Measurements from ENCODE around the gene GATA3. TPM values are rescaled to one million over a fixed set of nuclear protein-coding genes. Genes with fewer than 3 reads are reported as not detected.

GATA3 gene
- total RNA-seq, 1 donor = not detected

DNA sequence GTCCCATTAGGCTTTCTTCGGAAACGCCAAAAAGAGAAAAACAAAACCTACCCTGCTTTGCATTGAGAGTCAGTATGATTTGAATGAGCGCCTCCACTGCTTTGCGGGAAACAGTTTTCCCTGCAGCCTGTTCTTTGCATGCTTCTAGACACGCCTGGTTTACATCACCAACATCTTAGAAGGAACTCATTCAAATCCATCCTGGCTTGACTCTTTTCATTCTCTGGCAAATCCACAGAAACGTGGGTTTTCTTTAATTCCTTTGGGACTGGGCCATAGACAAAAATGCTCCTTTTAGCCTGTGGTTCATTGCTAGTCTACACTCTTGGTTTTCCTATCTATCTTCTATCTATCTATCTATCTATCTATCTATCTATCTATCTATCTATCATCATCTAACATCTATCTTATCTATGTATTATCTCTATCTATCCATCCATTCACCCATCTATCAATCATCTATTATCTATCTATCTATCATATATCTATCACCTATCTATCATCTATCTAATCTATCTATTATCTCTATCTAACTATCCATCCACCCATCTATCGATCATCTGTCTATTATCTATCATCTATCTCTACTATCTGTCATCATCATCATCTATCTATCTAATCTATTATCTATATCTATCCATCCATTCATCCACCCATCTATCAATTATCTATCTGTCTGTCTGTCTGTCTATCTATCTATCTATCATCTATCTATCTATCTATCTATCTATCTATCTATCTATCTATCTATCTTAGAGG, 68.3 kb downstream of the GATA3 start:
- no peaks in the 10 kb centered on the region for H3K36me3 ChIP-seq (ENCODE audit: insufficient read depth, low read length)
- no peak overlapping the region for H3K4me2 ChIP-seq (ENCODE audit: insufficient read depth, low read length)
- H3K9me3 ChIP-seq (ENCODE audit: low read depth, low read length) = no peaks in the 10 kb centered on the region
- no peaks in the 10 kb centered on the region for H4K20me1 ChIP-seq (ENCODE audit: insufficient read depth, low read length)
- DNase-seq (ENCODE audit: insufficient read length, low spot score, missing footprints) = no peak
- no peaks in the 10 kb centered on the region for H3K27me3 ChIP-seq (ENCODE audit: insufficient read depth, low read length)
- no peak overlapping the region for H3K4me3 ChIP-seq (ENCODE audit: insufficient read depth, low read length)
- H3K79me2 ChIP-seq (ENCODE audit: insufficient read depth, low read length) = no peaks in the 10 kb centered on the region
- H3K4me1 ChIP-seq (ENCODE audit: insufficient read depth, low read length) = no peaks in the 10 kb centered on the region
- H2AFZ ChIP-seq (ENCODE audit: low read length) = no peak overlapping the region
- TF ChIP-seq, protein P1, sequence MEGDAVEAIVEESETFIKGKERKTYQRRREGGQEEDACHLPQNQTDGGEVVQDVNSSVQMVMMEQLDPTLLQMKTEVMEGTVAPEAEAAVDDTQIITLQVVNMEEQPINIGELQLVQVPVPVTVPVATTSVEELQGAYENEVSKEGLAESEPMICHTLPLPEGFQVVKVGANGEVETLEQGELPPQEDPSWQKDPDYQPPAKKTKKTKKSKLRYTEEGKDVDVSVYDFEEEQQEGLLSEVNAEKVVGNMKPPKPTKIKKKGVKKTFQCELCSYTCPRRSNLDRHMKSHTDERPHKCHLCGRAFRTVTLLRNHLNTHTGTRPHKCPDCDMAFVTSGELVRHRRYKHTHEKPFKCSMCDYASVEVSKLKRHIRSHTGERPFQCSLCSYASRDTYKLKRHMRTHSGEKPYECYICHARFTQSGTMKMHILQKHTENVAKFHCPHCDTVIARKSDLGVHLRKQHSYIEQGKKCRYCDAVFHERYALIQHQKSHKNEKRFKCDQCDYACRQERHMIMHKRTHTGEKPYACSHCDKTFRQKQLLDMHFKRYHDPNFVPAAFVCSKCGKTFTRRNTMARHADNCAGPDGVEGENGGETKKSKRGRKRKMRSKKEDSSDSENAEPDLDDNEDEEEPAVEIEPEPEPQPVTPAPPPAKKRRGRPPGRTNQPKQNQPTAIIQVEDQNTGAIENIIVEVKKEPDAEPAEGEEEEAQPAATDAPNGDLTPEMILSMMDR (IDR thresholded peaks at IDR 0.05; ENCODE audit: extremely low read depth, low read depth, low read length) = no peak
- H3K27ac ChIP-seq (ENCODE audit: low read depth, low read length) = no peak overlapping the region

DNA sequence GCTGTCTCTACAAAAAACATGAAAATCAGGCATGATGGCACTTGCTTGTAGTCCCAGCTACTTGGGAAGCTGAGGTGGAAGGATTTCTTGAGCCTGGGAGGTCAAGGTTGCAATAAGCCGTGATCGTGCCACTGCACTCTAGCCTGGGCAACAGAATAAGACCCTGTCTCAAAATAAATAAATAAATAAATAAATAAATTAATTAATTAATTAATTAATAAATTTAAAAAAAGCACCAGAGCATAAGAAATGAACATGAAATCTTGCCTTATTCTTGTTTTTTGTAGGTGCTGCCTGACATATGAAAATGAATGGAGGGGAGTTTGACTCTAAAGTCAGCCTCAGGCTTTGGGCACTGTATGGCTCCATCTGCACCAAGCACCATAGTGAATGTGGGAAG, 69.9 kb downstream of the GATA3 start:
- Histone ChIP-seq H3K9me3 (ENCODE audit: low read depth, low read length) (no peaks in the 10 kb centered on the region), H3K27ac (ENCODE audit: low read depth, low read length) (no peak overlapping the region), H3K4me3 (ENCODE audit: insufficient read depth, low read length) (no peak overlapping the region), H3K4me2 (ENCODE audit: insufficient read depth, low read length) (no peak overlapping the region), H3K36me3 (ENCODE audit: insufficient read depth, low read length) (no peaks in the 10 kb centered on the region), H2AFZ (ENCODE audit: low read length) (no peak overlapping the region), H4K20me1 (ENCODE audit: insufficient read depth, low read length) (no peaks in the 10 kb centered on the region), H3K27me3 (ENCODE audit: insufficient read depth, low read length) (no peaks in the 10 kb centered on the region), H3K79me2 (ENCODE audit: insufficient read depth, low read length) (no peaks in the 10 kb centered on the region), H3K4me1 (ENCODE audit: insufficient read depth, low read length) (no peaks in the 10 kb centered on the region)
- TF ChIP-seq, protein P1 (IDR thresholded peaks at IDR 0.05; ENCODE audit: extremely low read depth, low read depth, low read length) = no peak
- no peak for DNase-seq (ENCODE audit: insufficient read length, low spot score, missing footprints)

Other genes starting within 250 kb of the GATA3 start
- gene TAF3, start 236.2 kb upstream of the GATA3 start, total RNA-seq = 2.2 and 2.4 TPM in 2 replicates